ENCODE measurements around the gene MORF4L1.

- TF ChIP-seq EZH2 (IDR thresholded peaks at IDR 0.05; ENCODE audit: insufficient read depth, poor library complexity, severe bottlenecking) (no peak), EZH2phosphoT487 (IDR thresholded peaks at IDR 0.05; ENCODE audit: insufficient read depth, low read depth) (no peak)
Measured at GRCh38 chr15:78923015-78923414, 50.3 kb downstream of the MORF4L1 start.

All from GM23248 (cell line).